ENCODE data around the gene RICTOR.

The RICTOR gene

DNA sequence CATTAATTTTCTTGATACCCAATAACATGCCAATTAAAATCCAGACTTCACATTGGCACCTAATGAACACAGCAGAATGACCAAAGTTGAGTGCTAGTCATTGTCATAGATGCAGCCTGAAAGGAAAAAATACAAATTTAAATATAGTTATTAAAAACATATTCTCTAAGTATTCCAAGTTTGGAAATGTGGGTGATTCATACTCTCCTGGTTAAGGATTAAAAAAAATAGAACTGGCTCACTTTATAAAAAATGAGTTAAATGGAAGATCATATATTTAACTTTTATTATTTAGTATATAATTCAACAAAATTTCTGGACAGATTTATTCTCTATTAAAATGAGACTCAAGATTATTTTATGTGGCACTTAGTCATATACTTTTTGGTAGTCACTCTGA lies 33.2 kb upstream of the RICTOR start:
- H3K4me3 ChIP-seq (ENCODE audit: low read depth, low read length), result no peak overlapping the region

GRCh38 chr5:39106322-39106721 lies 32.1 kb upstream of the RICTOR start:
- TF ChIP-seq, protein P1, sequence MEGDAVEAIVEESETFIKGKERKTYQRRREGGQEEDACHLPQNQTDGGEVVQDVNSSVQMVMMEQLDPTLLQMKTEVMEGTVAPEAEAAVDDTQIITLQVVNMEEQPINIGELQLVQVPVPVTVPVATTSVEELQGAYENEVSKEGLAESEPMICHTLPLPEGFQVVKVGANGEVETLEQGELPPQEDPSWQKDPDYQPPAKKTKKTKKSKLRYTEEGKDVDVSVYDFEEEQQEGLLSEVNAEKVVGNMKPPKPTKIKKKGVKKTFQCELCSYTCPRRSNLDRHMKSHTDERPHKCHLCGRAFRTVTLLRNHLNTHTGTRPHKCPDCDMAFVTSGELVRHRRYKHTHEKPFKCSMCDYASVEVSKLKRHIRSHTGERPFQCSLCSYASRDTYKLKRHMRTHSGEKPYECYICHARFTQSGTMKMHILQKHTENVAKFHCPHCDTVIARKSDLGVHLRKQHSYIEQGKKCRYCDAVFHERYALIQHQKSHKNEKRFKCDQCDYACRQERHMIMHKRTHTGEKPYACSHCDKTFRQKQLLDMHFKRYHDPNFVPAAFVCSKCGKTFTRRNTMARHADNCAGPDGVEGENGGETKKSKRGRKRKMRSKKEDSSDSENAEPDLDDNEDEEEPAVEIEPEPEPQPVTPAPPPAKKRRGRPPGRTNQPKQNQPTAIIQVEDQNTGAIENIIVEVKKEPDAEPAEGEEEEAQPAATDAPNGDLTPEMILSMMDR (IDR thresholded peaks at IDR 0.05; ENCODE audit: low read depth, low read length), result no peak
- H3K4me3 ChIP-seq (ENCODE audit: low read depth, low read length), result no peak overlapping the region

More for the DNA sequence above, 33.2 kb upstream of the RICTOR start:
- TF ChIP-seq, protein P1 (IDR thresholded peaks at IDR 0.05; ENCODE audit: low read depth, low read length), result no peak

DNA sequence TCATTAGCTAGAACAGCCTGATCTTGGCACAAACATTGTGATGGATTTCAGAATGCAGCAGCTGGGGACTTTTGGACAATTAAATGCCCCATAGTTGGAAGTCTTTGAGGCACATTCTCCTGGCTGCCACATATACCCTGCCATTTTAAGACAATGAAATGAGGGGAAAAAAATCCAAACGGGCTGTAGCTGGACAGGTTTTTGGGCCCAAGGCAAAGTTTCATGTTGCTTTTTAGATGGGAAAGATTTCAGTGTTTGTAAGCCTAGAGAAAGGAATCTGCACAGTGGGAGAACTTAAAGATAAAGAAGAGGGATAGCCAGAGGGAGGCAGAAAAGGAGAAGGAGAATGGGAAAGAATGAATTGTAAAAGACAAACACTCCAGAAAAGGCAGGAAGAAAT lies 30.0 kb upstream of the RICTOR start:
- no peak overlapping the region for H3K4me3 ChIP-seq (ENCODE audit: low read depth, low read length)
- TF ChIP-seq, protein P1 (IDR thresholded peaks at IDR 0.05; ENCODE audit: low read depth, low read length), result no peak

GRCh38 chr5:39102684-39103155 lies 28.5 kb upstream of the RICTOR start:
- TF ChIP-seq, protein P1 (IDR thresholded peaks at IDR 0.05; ENCODE audit: low read depth, low read length), result no peak
- H3K4me3 ChIP-seq (ENCODE audit: low read depth, low read length), result no peak overlapping the region

- H3K4me3 ChIP-seq (ENCODE audit: low read depth, low read length), result peak overlapping the region; percentile 26
These were observed 26.7 kb upstream of the RICTOR start for GRCh38 chr5:39100851-39101396.

DNA sequence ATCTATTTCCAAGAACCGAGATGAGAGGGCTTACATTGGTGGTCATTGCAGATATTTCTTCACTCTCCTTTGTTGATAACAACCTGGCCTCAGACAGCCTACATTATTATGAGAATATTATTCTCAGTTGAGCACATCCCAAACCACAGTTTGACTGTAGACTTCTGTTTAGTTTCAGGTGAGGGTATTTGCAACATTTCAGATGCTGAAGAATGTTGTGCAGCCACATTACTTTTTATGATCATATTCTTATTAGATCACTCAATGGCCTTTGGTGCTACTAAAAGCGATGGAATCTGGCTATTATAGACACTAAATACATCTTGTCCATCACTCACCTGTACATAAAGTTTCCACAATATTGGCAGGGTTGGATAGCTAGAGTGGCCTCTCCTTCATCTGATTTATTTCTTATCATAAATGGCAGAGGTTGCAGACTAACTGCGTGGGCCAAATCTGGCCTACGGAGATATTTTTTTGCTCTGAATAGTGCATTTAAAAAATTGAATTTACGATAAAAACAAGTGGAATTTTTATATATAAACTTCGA lies 26.2 kb upstream of the RICTOR start:
- TF ChIP-seq, protein P1 (IDR thresholded peaks at IDR 0.05; ENCODE audit: low read depth, low read length), result no peak

More at GRCh38 chr5:39100851-39101396, 26.7 kb upstream of the RICTOR start:
- TF ChIP-seq, protein P1 (IDR thresholded peaks at IDR 0.05; ENCODE audit: low read depth, low read length), result no peak

DNA sequence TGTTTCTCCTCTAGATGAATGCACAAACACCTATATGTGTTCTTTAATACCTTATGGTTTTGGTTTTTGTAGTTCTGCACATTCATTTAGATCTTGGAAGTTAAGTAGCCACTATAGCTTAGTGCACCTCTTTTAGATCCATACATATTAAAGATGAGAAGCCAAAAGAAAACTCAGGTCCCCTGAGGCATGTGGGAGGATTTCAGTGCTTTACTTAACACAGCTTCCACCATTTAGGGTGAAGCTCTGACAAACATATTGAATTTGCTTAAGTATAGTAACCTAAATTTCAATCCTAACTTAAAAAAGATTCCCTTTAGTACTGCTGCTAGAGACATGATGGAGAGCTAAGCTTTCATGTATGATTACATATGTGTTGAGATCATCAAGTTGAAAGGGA lies 25.6 kb upstream of the RICTOR start:
- TF ChIP-seq, protein P1 (IDR thresholded peaks at IDR 0.05; ENCODE audit: low read depth, low read length), result no peak
- no peak overlapping the region for H3K4me3 ChIP-seq (ENCODE audit: low read depth, low read length)

More for the DNA sequence above, 26.2 kb upstream of the RICTOR start:
- peak overlapping the region; percentile 27; the same call in 1 of the 2 replicates for H3K4me3 ChIP-seq (ENCODE audit: low read depth, low read length)
